Heart left ventricle (tissue), 16 donors: ENCODE data around the gene HSF2BP. TPM values are rescaled to one million over a fixed set of nuclear protein-coding genes. Genes with fewer than 3 reads are reported as not detected.
"Not testable (repeated sequence)": the region's sequence is repeated elsewhere in the genome, so short reads cannot be mapped to it uniquely, and the experiment has no call there.

ENCODE experiments used
- ATAC-seq, 4 donors: fragments of 200-7000 bp; cut with Tn5 transposase; one replicate each; pipeline ENCODE4 v1.9.1; 2020 to 2022; ENCODE audit warnings: moderate library complexity in 4 of 4, mild to moderate bottlenecking in 3 of 4, moderate number of reproducible peaks in 1 of 4
- DNase-seq, 5 donors: peaks; one replicate each; pipeline ENCODE4 v3.0.0-alpha.2; 2020
- H3K27ac ChIP-seq, 12 donors: fragments of 200-600 bp; sonication (generic) in 4 of 12; one replicate each; pipeline versions ENCODE4 v1.5.0 to v1.8.0; 2016 to 2022; ENCODE audit warnings: mild to moderate bottlenecking in 2 of 12
- H3K27me3 ChIP-seq, 9 donors: fragments of 200-600 bp; sonication (generic) in 2 of 9; one replicate each; pipeline versions ENCODE4 v1.5.1 to v1.8.0; 2016 to 2022; ENCODE audit warnings: mild to moderate bottlenecking in 3 of 9
- H3K36me3 ChIP-seq, 9 donors: fragments of 200-600 bp; sonication (generic) in 2 of 9; one replicate each; pipeline versions ENCODE4 v1.5.0 to v1.8.0; 2018 to 2022; ENCODE audit warnings: mild to moderate bottlenecking in 2 of 9
- H3K4me1 ChIP-seq, 12 donors: fragments of 200-600 bp; sonication (generic) in 4 of 12; one replicate each; pipeline versions ENCODE4 v1.5.0 to v1.8.0; 2016 to 2022; ENCODE audit warnings: mild to moderate bottlenecking in 3 of 12
- H3K4me3 ChIP-seq, 12 donors: fragments of 200-600 bp; sonication (generic) in 4 of 12; one replicate each; pipeline versions ENCODE4 v1.5.0 to v1.8.0; 2017 to 2022; ENCODE audit warnings: mild to moderate bottlenecking in 9 of 12, moderate library complexity in 4 of 12
- H3K9me3 ChIP-seq, 12 donors: fragments of 200-600 bp; sonication (generic) in 4 of 12; one replicate each; pipeline versions ENCODE4 v1.5.0 to v1.8.0; 2016 to 2022; ENCODE audit warnings: mild to moderate bottlenecking in 1 of 12
- POLR2A ChIP-seq, 2 donors: fragments of 450-650 bp; IDR thresholded peaks; one replicate each; pipeline ENCODE4 v1.6.1; 2017; ENCODE audit warnings: antibody characterized with exemption in 2 of 2, mild to moderate bottlenecking in 2 of 2, moderate library complexity in 2 of 2
- WGBS, 4 donors: extraction: QIAGEN DNeasy Blood & Tissue Kit in 2 of 4; methylation state at CpG; one replicate each; pipeline versions ENCODE4 v1.1.5 to v1.1.7; 2013 to 2018; 5-methylcytosine and 5-hydroxymethylcytosine counted together
- intact Hi-C, 10 donors: fragments of 100-400 bp; cut with DNase I; formaldehyde crosslinking; loops; one replicate each; pipeline versions ENCODE4 v1.11.1 to v1.14.2; 2022
- polyA plus RNA-seq, 2 donors: library from polyadenylated mRNA; stranded (reverse); fragments of 200-250 nt; gene quantifications; one replicate each; pipeline ENCODE4 v1.2.3, GENCODE V29; 2013
- total RNA-seq, 9 donors: library from RNA; depleted of rRNA in 2 of 9; stranded (reverse); fragments of >200 nt in 2 of 9; fragmentation: NEBNext Ultra II Directional in 3 of 9; extraction: Animal tissue kit (Norgen Biotek cat#: 25700) in 3 of 9; gene quantifications; one replicate each; pipeline versions ENCODE4 v1.1.0 to v1.2.4, GENCODE V29; 2016 to 2023
- TF ChIP-seq, protein P1 (sequence below), 12 donors: fragments of 200-600 bp; sonication (generic) in 4 of 12; IDR thresholded peaks; one replicate each; pipeline versions ENCODE4 v1.5.0 to v1.8.0; 2018 to 2022; ENCODE audit warnings: antibody characterized with exemption in 12 of 12, mild to moderate bottlenecking in 5 of 12
- donor health status: ischemic (EF 13 %, LVEDD 7.1; RV severe dilation, severe dysfunction).
- donor health status: healthy with polysubstance abuse.
- donor health status: DM: no; HTN: yes; CAD: no.
- donor health status: DM: no; HTN: no; CAD: no.
- donor health status: ischemic (EF 25% LVEDD 6.9; RV normal size, moderate dysfunction).
- donor health status: ischemic (EF 25% LVEDD 5.7; RV mildly dilated, moderate dysfunction).
- donor health status: healthy.
- donor health status: DM: yes; HTN: yes; CAD: no.
- donor health status: ischemic (EF 35%, LVEDD 5.7; RV mildly dilated, moderate dysfunction).
- donor health status: nonischemic (EF 11% LVEDD 7.7; RV severe dilation, severe dysfunction).
- donor health status: DM: yes; HTN: yes; CAD: no.
- donor health status: PGD.
- donor health status: ischemic (EF 29% LVEDD 5.4; RV normal size, mild dysfunction).
- donor health status: nonischemic (EF 23%, LVEDD 6.1; RV moderate dilation, normal function).

The HSF2BP gene
- total and polyA plus RNA-seq, 11 donors: 0.08 to 0.32 (median 0.19) TPM; not detected in 8

DNA sequence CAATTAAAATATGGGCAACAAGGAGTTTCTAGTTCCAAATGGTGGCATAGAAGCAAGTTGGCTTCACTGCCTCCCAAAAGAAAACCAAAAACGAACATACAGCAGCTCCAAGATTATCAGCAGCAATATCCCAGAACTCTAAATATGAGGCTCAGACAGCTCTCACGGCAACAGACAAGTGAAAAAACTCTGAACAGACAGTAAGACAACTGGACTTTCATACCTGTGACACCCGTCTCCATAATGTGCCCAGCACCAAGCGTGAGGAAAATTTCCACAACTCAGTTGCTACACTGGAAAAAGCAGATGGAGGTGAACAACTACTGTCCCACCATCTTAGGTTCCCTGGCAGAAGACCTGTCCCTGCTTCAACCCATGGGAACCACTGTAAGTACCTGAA, 39.9 kb downstream of the HSF2BP start:
- TF ChIP-seq, protein P1, sequence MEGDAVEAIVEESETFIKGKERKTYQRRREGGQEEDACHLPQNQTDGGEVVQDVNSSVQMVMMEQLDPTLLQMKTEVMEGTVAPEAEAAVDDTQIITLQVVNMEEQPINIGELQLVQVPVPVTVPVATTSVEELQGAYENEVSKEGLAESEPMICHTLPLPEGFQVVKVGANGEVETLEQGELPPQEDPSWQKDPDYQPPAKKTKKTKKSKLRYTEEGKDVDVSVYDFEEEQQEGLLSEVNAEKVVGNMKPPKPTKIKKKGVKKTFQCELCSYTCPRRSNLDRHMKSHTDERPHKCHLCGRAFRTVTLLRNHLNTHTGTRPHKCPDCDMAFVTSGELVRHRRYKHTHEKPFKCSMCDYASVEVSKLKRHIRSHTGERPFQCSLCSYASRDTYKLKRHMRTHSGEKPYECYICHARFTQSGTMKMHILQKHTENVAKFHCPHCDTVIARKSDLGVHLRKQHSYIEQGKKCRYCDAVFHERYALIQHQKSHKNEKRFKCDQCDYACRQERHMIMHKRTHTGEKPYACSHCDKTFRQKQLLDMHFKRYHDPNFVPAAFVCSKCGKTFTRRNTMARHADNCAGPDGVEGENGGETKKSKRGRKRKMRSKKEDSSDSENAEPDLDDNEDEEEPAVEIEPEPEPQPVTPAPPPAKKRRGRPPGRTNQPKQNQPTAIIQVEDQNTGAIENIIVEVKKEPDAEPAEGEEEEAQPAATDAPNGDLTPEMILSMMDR (IDR thresholded peaks at IDR 0.05): no peak
- no peak for TF ChIP-seq POLR2A (IDR thresholded peaks at IDR 0.05)
- 93 to 96% (median 94%) methylated on average over 4 of the region's 4 CpGs for WGBS, 4 donors

DNA sequence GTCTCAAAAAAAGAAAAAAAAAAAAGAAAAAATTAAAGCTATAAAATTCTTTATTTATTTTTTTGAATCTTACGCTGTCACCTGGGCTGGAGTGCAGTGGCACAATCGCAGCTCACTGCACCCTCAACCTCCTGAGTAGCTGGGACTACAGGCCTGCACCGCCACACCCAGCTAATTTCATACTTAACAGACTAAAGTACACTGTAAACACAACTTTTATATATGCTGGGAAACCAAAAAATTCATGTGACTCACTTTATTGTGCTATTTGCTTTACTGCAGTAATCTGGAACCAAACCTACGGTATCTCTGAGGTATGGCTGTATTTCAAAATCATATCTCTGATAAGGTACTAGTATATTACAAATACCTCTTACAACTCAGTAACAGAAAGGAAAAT, 40.3 kb downstream of the HSF2BP start:
- no peak for DNase-seq
- H3K36me3 ChIP-seq: no peaks in the 10 kb centered on the region
- WGBS, 4 donors: 95 to 98% (median 97%) methylated on average over 4 of the region's 4 CpGs
- TF ChIP-seq, protein P1 (IDR thresholded peaks at IDR 0.05): no peak
- no peak for TF ChIP-seq POLR2A (IDR thresholded peaks at IDR 0.05)
- no peak overlapping the region for H3K4me3 ChIP-seq
- peaks cover 0 to 25% (median 8%) of the 10 kb centered on the region in 12 donors for H3K9me3 ChIP-seq
- intact Hi-C loops: no loop called here
- peaks cover 0 to 2% (median 0%) of the 10 kb centered on the region in 12 donors for H3K4me1 ChIP-seq
- no peak overlapping the region for H3K27ac ChIP-seq
- H3K27me3 ChIP-seq: no peaks in the 10 kb centered on the region
- no peak for ATAC-seq

More for the DNA sequence above, 39.9 kb downstream of the HSF2BP start:
- no peaks in the 10 kb centered on the region for H3K36me3 ChIP-seq
- intact Hi-C loops: no loop called here
- ATAC-seq (no peak), DNase-seq (no peak)
- H3K4me1 ChIP-seq: no peaks in the 10 kb centered on the region
- H3K4me3 ChIP-seq: no peak overlapping the region
- H3K27me3 ChIP-seq: no peaks in the 10 kb centered on the region
- peaks cover 0 to 25% (median 8%) of the 10 kb centered on the region in 12 donors for H3K9me3 ChIP-seq
- H3K27ac ChIP-seq: no peak overlapping the region

DNA sequence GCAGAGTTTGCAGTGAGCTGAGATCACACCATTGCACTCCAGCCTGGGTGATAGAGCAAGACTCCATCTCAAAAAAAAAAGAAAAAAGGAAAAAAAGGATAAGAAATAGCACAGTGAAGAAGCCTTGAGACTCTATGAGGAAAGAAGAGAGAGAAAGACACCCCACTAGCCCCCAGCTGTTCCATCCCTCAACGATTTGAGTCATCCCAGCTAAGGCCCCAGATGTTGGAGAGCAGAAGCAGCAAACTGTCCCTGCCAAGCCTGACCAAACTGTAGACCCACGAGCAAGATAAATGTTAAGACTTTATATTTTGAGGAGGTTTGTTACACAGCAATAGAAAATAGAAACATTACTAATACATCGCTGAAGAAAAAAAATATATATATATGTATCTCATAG, 42.4 kb downstream of the HSF2BP start:
- intact Hi-C loops, H3K27ac ChIP-seq, DNase-seq, H3K4me1 ChIP-seq, H3K27me3 ChIP-seq, H3K36me3 ChIP-seq, ATAC-seq, H3K4me3 ChIP-seq: not testable (repeated sequence)
- 73 to 85% (median 77%) methylated on average over 3 of the region's 3 CpGs for WGBS, 4 donors
- peaks cover 0 to 25% (median 8%) of the 10 kb centered on the region in 12 donors for H3K9me3 ChIP-seq

DNA sequence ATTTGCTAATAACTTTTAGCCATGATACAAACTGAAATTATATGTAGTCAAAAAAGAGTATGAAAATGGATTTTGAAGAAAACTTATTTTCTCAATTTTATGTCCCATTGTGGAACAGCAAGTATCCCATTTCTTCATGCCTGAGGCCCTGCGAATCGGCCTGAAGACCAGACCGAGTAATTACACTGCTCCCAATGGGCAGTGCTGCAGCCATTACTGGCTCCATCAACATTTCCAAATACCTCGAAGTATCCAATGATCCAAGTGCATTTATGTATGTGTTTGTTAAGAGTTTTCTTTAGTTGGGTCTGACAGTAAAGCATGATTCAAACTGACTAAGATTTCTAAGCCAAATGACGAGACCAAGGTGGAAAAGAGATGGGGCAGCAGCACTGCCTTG, 44.4 kb downstream of the HSF2BP start:
- no peak overlapping the region for H3K27ac ChIP-seq
- no peaks in the 10 kb centered on the region for H3K36me3 ChIP-seq
- peaks cover 0 to 10% (median 4%) of the 10 kb centered on the region in 12 donors for H3K4me1 ChIP-seq
- 80 to 90% (median 87%) methylated on average over 5 of the region's 5 CpGs for WGBS, 4 donors
- no peaks in the 10 kb centered on the region for H3K27me3 ChIP-seq
- DNase-seq (no peak), ATAC-seq (no peak)
- intact Hi-C loops: loop anchor here in 1 of 10 donors (5.0 kb wide), 1 partner anchor 32 kb away; no protein-coding TSS in a partner anchor
- no peak overlapping the region for H3K4me3 ChIP-seq
- H3K9me3 ChIP-seq: peaks cover 0 to 8% (median 2%) of the 10 kb centered on the region in 12 donors
- no peak for TF ChIP-seq POLR2A (IDR thresholded peaks at IDR 0.05)
- TF ChIP-seq, protein P1 (IDR thresholded peaks at IDR 0.05): no peak
